Measurements from ENCODE around the gene MAPKAPK5. TPM values are rescaled to one million over a fixed set of nuclear protein-coding genes. Genes with fewer than 3 reads are reported as not detected.

The MAPKAPK5 gene
- total RNA-seq (2022) (89.5 and 90.1 TPM in 2 replicates), Bru-seq, nascent RNA (percentile 89 among the genes with signal in this experiment), BruChase-seq, experiment 1, labeled RNA remaining after a 2-hour chase (percentile 87 among the genes with signal in this experiment), BruChase-seq, experiment 2, labeled RNA remaining after a 6-hour chase (percentile 88 among the genes with signal in this experiment)
- long read RNA-seq, full-length matches to known transcripts, result 77 of 149 reads
- long read RNA-seq, partial matches to known transcripts, result 6 of 149 reads
- long read RNA-seq, other reads (novel, unspliced or antisense), result 66 of 149 reads

DNA sequence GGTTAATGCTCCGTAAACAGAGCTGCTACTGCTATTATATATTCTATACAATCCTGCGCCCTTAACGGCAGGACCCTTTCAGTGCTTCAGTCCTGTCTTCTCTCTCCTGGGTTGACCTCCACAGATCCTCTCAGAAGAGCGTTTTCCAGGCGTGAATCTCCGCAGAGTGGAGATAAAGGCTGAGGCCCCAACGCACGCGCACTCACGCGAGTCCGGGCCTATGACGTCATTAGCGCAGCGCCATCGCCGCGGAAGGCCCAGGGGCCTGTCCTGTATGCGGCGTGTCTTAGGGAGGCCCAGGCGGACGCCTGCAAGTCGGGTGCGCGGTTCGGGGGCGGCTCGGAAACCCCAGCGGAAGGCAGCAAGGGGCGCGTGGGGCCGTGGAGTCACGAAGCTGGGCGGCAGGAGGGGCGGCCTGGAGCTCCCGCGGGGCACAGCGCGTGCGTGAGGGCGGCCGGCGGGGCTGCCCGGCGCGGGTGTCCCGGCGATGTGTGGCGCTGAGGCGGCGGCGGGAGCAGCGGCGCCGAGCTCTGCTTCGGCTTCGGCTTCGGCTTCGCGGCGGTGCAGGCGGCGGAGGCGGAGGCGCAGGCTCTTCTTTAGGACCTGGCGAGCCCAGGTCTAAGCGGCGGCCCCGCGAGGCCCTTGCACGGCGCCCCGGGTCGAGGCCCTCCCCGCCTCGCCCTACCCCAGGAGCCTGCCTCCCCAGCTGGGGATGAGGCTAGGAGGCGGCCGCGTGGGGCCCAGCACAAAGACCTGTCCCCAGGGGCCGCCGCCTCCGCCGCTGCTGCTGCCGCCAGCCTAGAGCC lies at the start of gene MAPKAPK5:
Gene MAPKAPK5, plus strand, starts transcription at position 479 of the 806 bp plus-strand sequence. CDS start 506 bp downstream, outside the sequence.
- Mint-ChIP-seq H3K4me3 (ENCODE audit: unreplicated experiment) (peak within 1 kb of the TSS; percentile 88), H3K36me3 (ENCODE audit: insufficient read depth, unreplicated experiment) (peaks cover 49% of the 10 kb centered on the region), H3K4me1 (ENCODE audit: low read depth, unreplicated experiment) (peaks cover 20% of the 10 kb centered on the region), H3K27me3 (ENCODE audit: insufficient read depth, unreplicated experiment) (no peaks in the 10 kb centered on the region), H3K27ac (ENCODE audit: unreplicated experiment) (peak within 1 kb of the TSS; percentile 99), H3K9me3 (ENCODE audit: unreplicated experiment) (no peaks in the 10 kb centered on the region)
- POLR2A ChIA-PET, result interaction anchor here (0.8 to 1.3 kb wide), 4 partner anchors 18 to 171 kb away, joined by 3 to 4 read pairs (median 3); partner anchors contain the start of genes ACAD10, ALDH2, BRAP and ERP29
- intact Hi-C loops (cut with micrococcal nuclease; ENCODE audit: unreplicated experiment), result loop anchor here (2.0 kb wide), 1 partner anchor 17 kb away; no protein-coding TSS in a partner anchor
- Histone ChIP-seq H3K36me3 (ENCODE audit: control insufficient read depth, insufficient read depth, low read length) (no peaks in the 10 kb centered on the region; the same call in 1 of the 2 replicates), H3K4me1 (peaks cover 10% of the 10 kb centered on the region; the same call in 1 of the 2 replicates), H3K4me3 (ENCODE audit: low read depth, low read length) (peak within 1 kb of the TSS; percentile 99), H3K9me3 (no peaks in the 10 kb centered on the region), H3K27me3 (replicated peaks; ENCODE audit: control insufficient read depth, insufficient read depth, low read length) (no peaks in the 10 kb centered on the region)
- CTCF ChIA-PET, result interaction anchor here (0.9 to 1.6 kb wide), 3 partner anchors 29 to 283 kb away, joined by 3 to 6 read pairs (median 4); partner anchors contain the start of genes ERP29, TMEM116 and TRAFD1
- peak; percentile 96 to 97 for DNase-seq
- TF ChIP-seq CTCF (IDR thresholded peaks at IDR 0.05; ENCODE audit: insufficient read depth in 1 of 2, low read depth in 1 of 2, low read length in 1 of 2, severe bottlenecking in 1 of 2, unreplicated experiment in 1 of 2), result no peak
- BruUV-seq (replicated peaks), result no TSS peak

GRCh38 chr12:111792856-111793235 lies 49.2 kb upstream of the MAPKAPK5 start:
- Mint-ChIP-seq H3K9me3 (ENCODE audit: unreplicated experiment) (no peaks in the 10 kb centered on the region), H3K4me1 (ENCODE audit: low read depth, unreplicated experiment) (no peaks in the 10 kb centered on the region), H3K27ac (ENCODE audit: unreplicated experiment) (no peak overlapping the region), H3K36me3 (ENCODE audit: insufficient read depth, unreplicated experiment) (peaks cover 83% of the 10 kb centered on the region), H3K27me3 (ENCODE audit: insufficient read depth, unreplicated experiment) (no peaks in the 10 kb centered on the region), H3K4me3 (ENCODE audit: unreplicated experiment) (no peak overlapping the region)
- ChIA-PET POLR2A (no interaction called here), CTCF (no interaction called here)
- H3K27me3 ChIP-seq (replicated peaks; ENCODE audit: control insufficient read depth, insufficient read depth, low read length), result no peaks in the 10 kb centered on the region
- H3K4me1 ChIP-seq, result no peaks in the 10 kb centered on the region
- no peak for DNase-seq
- peaks cover 2% of the 10 kb centered on the region for H3K36me3 ChIP-seq (ENCODE audit: control insufficient read depth, insufficient read depth, low read length)
- H3K4me3 ChIP-seq (ENCODE audit: low read depth, low read length), result no peak overlapping the region
- no peak for TF ChIP-seq CTCF (IDR thresholded peaks at IDR 0.05; ENCODE audit: insufficient read depth in 1 of 2, low read depth in 1 of 2, low read length in 1 of 2, severe bottlenecking in 1 of 2, unreplicated experiment in 1 of 2)
- intact Hi-C loops (cut with micrococcal nuclease; ENCODE audit: unreplicated experiment), result no loop called here
- no peaks in the 10 kb centered on the region for H3K9me3 ChIP-seq
- no TSS peak for BruUV-seq (replicated peaks)

DNA sequence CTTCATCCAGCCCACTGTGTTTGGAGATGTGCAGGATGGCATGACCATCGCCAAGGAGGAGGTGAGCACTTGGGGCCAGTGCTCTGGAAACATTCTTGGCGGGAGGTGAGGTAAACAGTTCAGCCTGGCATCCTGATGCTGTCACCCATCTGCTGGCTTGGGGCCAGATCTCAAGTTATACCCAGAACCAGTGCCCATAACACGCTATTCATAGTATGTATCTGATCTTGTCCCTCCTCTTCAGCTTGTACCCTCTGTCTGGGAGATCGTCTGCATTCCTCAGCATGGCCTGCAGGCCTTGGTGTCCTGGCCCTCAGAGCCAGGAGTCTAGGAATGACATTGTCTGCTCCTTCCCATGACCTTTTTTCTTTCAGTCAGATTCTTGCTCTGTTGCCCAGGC lies 43.8 kb upstream of the MAPKAPK5 start:
- H3K4me1 Mint-ChIP-seq (ENCODE audit: low read depth, unreplicated experiment), result no peaks in the 10 kb centered on the region
- Histone ChIP-seq H3K4me1 (no peaks in the 10 kb centered on the region), H3K9me3 (no peaks in the 10 kb centered on the region), H3K4me3 (ENCODE audit: low read depth, low read length) (no peak overlapping the region), H3K27me3 (replicated peaks; ENCODE audit: control insufficient read depth, insufficient read depth, low read length) (no peaks in the 10 kb centered on the region), H3K36me3 (ENCODE audit: control insufficient read depth, insufficient read depth, low read length) (peaks cover 2% of the 10 kb centered on the region; the same call in 1 of the 2 replicates)
- no TSS peak for BruUV-seq (replicated peaks)
- no peak overlapping the region for H3K4me3 Mint-ChIP-seq (ENCODE audit: unreplicated experiment)
- H3K9me3 Mint-ChIP-seq (ENCODE audit: unreplicated experiment), result no peaks in the 10 kb centered on the region
- intact Hi-C loops (cut with micrococcal nuclease; ENCODE audit: unreplicated experiment), result no loop called here
- TF ChIP-seq CTCF (IDR thresholded peaks at IDR 0.05; ENCODE audit: insufficient read depth in 1 of 2, low read depth in 1 of 2, low read length in 1 of 2, severe bottlenecking in 1 of 2, unreplicated experiment in 1 of 2), result no peak
- ChIA-PET POLR2A (no interaction called here), CTCF (no interaction called here)
- no peak overlapping the region for H3K27ac Mint-ChIP-seq (ENCODE audit: unreplicated experiment)
- peaks cover 85% of the 10 kb centered on the region for H3K36me3 Mint-ChIP-seq (ENCODE audit: insufficient read depth, unreplicated experiment)
- H3K27me3 Mint-ChIP-seq (ENCODE audit: insufficient read depth, unreplicated experiment), result no peaks in the 10 kb centered on the region
- DNase-seq, result no peak

Data from Caco-2 (cell line).